ENCODE measurements around the gene GUCY1A2. TPM values are rescaled to one million over a fixed set of nuclear protein-coding genes. Genes with fewer than 3 reads are reported as not detected.
"Not testable (repeated sequence)": the region's sequence is repeated elsewhere in the genome, so short reads cannot be mapped to it uniquely, and the experiment has no call there.

Gene GUCY1A2
- total RNA-seq, 4 donors from 2014 or later = 0.19 to 2.1 (median 0.86) TPM

- no peak for DNase-seq
- no peak overlapping the region for H3K4me3 ChIP-seq
- 65 to 69% methylated on average over 2 of the region's 2 CpGs for WGBS, 2 donors
- H3K27me3 ChIP-seq = no peaks in the 10 kb centered on the region
- intact Hi-C loops (cut with DNase I) = no loop called here
- no peaks in the 10 kb centered on the region for H3K9me3 ChIP-seq
- no peak overlapping the region for H3K27ac ChIP-seq
- TF ChIP-seq CTCF (IDR thresholded peaks at IDR 0.05) = no peak
- TF ChIP-seq POLR2A (IDR thresholded peaks at IDR 0.05) = no peak
- no peaks in the 10 kb centered on the region for H3K4me1 ChIP-seq
- no peaks in the 10 kb centered on the region for H3K36me3 ChIP-seq
Observed at GRCh38 chr11:106834567-106834966, 183.7 kb downstream of the GUCY1A2 start.

GRCh38 chr11:106828976-106829375 lies 189.3 kb downstream of the GUCY1A2 start:
- no peaks in the 10 kb centered on the region for H3K4me1 ChIP-seq
- no peak for TF ChIP-seq POLR2A (IDR thresholded peaks at IDR 0.05)
- 61 to 67% methylated on average over 5 of the region's 5 CpGs for WGBS, 2 donors
- H3K36me3 ChIP-seq = no peaks in the 10 kb centered on the region
- DNase-seq = no peak
- H3K27me3 ChIP-seq = no peaks in the 10 kb centered on the region
- no peak overlapping the region for H3K4me3 ChIP-seq
- intact Hi-C loops (cut with DNase I) = no loop called here
- no peaks in the 10 kb centered on the region for H3K9me3 ChIP-seq
- H3K27ac ChIP-seq = no peak overlapping the region

GRCh38 chr11:106828576-106828975 lies 189.7 kb downstream of the GUCY1A2 start:
- no peak overlapping the region for H3K27ac ChIP-seq
- no peaks in the 10 kb centered on the region for H3K4me1 ChIP-seq
- intact Hi-C loops (cut with DNase I) = no loop called here
- no peaks in the 10 kb centered on the region for H3K36me3 ChIP-seq
- TF ChIP-seq POLR2A (IDR thresholded peaks at IDR 0.05) (no peak), CTCF (IDR thresholded peaks at IDR 0.05) (no peak)
- H3K27me3 ChIP-seq = no peaks in the 10 kb centered on the region
- no peak for DNase-seq
- WGBS, 2 donors = 58 to 63% methylated on average over 3 of the region's 3 CpGs
- no peaks in the 10 kb centered on the region for H3K9me3 ChIP-seq
- H3K4me3 ChIP-seq = no peak overlapping the region

- intact Hi-C loops (cut with DNase I) = no loop called here
- H3K36me3 ChIP-seq = no peaks in the 10 kb centered on the region
- no peaks in the 10 kb centered on the region for H3K9me3 ChIP-seq
- H3K27me3 ChIP-seq = no peaks in the 10 kb centered on the region
- no peaks in the 10 kb centered on the region for H3K4me1 ChIP-seq
- DNase-seq = no peak
- WGBS, 2 donors = 95 to 97% methylated on average over 20 to 21 of the region's 21 CpGs
- TF ChIP-seq CTCF (IDR thresholded peaks at IDR 0.05) (no peak), POLR2A (IDR thresholded peaks at IDR 0.05) (no peak)
- H3K27ac ChIP-seq = no peak overlapping the region
- H3K4me3 ChIP-seq = no peak overlapping the region
Observed at GRCh38 chr11:106827687-106828086, 190.6 kb downstream of the GUCY1A2 start.

GRCh38 chr11:106826558-106826957 lies 191.7 kb downstream of the GUCY1A2 start:
- WGBS, 2 donors = 73 to 78% methylated on average over 3 of the region's 3 CpGs
- H3K4me1 ChIP-seq; H3K9me3 ChIP-seq; H3K27me3 ChIP-seq; intact Hi-C loops (cut with DNase I); DNase-seq; H3K27ac ChIP-seq; H3K36me3 ChIP-seq; H3K4me3 ChIP-seq: not testable (repeated sequence)

- no peaks in the 10 kb centered on the region for H3K27me3 ChIP-seq
- H3K4me1 ChIP-seq = no peaks in the 10 kb centered on the region
- intact Hi-C loops (cut with DNase I) = no loop called here
- H3K36me3 ChIP-seq = no peaks in the 10 kb centered on the region
- no peak overlapping the region for H3K4me3 ChIP-seq
- DNase-seq = no peak
- no peaks in the 10 kb centered on the region for H3K9me3 ChIP-seq
- no peak overlapping the region for H3K27ac ChIP-seq
- 33 to 35% methylated on average over 2 of the region's 2 CpGs for WGBS, 2 donors
- TF ChIP-seq POLR2A (IDR thresholded peaks at IDR 0.05) (no peak), CTCF (IDR thresholded peaks at IDR 0.05) (no peak)
Observed at GRCh38 chr11:106821826-106822225, 196.4 kb downstream of the GUCY1A2 start.
